ENCODE data around the gene MYO5B. TPM values are rescaled to one million over a fixed set of nuclear protein-coding genes. Genes with fewer than 3 reads are reported as not detected.
A peak's percentile ranks its signal among the peaks of the same experiment; 100 is the strongest.
"Not testable (repeated sequence)": the region's sequence is repeated elsewhere in the genome, so short reads cannot be mapped to it uniquely, and the experiment has no call there.

Gene MYO5B
- total RNA-seq = not detected

DNA sequence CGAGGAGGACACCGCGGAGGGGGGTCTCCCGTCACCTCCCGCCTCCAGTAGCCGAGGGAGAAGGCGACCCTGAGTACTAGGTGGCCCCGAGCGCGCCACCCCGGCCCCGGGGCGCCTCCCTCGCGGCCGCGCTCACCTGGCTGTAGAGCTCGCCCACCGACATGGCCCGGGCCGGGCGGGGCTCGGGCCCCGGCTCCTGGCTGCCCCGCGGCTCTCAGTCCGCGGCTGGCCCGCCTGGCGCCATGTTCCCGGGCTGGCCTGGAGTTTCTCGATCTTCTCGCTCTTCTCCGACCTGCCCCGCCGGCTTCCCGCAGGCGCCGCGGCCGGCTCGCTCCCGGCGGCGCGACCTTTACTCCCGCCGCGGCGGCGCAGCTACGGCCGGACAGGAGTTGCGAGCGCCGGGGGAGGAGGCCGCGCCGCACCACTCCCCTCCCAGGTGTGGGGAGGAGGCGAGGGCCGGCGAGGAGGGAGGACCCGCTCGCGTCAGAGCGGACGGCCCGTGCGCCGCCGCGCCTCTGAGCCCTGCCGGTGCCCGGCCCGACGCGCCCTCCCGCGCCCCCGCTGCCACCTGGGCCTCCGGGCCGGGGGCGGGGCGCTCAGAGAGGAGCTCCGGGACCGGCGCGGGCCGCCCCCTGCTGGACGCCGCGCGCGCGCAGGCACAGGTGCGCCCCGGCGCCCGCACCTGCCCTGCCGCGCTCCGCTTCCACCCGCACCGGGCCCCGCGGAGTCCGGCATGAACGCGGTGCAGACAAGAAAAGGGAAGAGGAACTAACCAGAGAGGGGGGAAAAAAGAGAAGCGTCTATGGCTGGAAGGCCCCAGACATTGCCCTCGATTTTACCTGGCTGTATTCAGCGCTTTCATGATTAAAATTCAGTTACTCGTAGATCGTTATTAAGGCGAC is at the start of gene MYO5B:
TSS of gene MYO5B (minus strand) at position 517 of the 902 bp plus-strand sequence. CDS start at position 163, 354 bp downstream.
- POLR2A ChIA-PET = no interaction called here
- DNase-seq (peak; percentile 75), ATAC-seq (ENCODE audit: low read depth) (peak; percentile 83)
- H3K36me3 Mint-ChIP-seq = no peaks in the 10 kb centered on the region
- no peaks in the 10 kb centered on the region for H3K9me3 Mint-ChIP-seq
- peak within 1 kb of the TSS; percentile 62 for H3K4me3 Mint-ChIP-seq
- H3K27me3 Mint-ChIP-seq = peaks cover 71% of the 10 kb centered on the region
- peaks cover 6% of the 10 kb centered on the region for H3K4me1 Mint-ChIP-seq
- no peak within 1 kb of the TSS for H3K27ac Mint-ChIP-seq

DNA sequence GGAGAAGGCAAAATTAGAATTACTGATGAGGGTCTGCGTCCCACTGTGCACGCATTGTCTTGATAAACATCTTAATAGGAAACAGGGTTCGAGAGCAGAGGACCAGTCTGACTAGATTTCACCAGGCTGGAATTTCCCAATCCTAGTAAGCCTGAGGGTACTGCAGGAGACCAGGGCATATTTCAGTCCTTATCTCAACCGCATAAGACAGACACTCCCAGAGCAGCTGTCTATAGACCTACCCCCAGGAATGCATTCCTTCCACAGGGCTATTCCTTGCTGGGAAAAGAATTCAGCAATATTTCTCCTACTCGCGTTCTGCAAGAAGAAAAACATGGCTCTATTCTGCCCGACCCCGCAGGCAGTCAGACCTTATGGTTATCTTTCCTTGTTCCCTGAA is 46.8 kb upstream of the MYO5B start:
- H3K4me1 Mint-ChIP-seq; POLR2A ChIA-PET; H3K4me3 Mint-ChIP-seq; H3K27ac Mint-ChIP-seq; H3K27me3 Mint-ChIP-seq; ATAC-seq (ENCODE audit: low read depth); DNase-seq; H3K36me3 Mint-ChIP-seq: not testable (repeated sequence)
- H3K9me3 Mint-ChIP-seq = peaks cover 11% of the 10 kb centered on the region

DNA sequence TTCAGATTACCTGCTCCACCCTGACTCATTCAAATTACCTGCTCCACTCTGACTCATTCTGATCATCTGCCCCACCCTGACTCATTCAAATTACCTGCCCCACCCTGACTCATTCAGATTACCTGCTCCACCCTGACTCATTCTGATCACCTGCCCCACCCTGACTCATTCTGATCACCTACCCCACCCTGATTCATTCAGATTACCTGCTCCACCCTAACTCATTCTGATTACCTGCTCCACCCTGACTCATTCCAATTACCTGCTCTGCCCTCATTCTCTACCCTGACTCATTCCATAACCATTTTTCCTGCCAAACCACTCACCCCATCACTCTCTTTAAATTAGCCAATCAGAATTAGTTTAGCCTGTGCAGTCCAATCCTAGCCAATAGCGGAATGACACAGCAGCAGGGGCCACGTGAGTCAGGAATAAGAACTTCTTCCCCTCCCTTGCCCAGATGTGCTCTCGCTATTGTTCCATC is 45.2 kb upstream of the MYO5B start:
- peaks cover 11% of the 10 kb centered on the region for H3K9me3 Mint-ChIP-seq
- H3K4me1 Mint-ChIP-seq = no peaks in the 10 kb centered on the region
- DNase-seq = no peak
- POLR2A ChIA-PET = no interaction called here
- peaks cover 3% of the 10 kb centered on the region for H3K27me3 Mint-ChIP-seq
- no peak overlapping the region for H3K27ac Mint-ChIP-seq
- H3K36me3 Mint-ChIP-seq = no peaks in the 10 kb centered on the region
- no peak overlapping the region for H3K4me3 Mint-ChIP-seq
- no peak for ATAC-seq (ENCODE audit: low read depth)

DNA sequence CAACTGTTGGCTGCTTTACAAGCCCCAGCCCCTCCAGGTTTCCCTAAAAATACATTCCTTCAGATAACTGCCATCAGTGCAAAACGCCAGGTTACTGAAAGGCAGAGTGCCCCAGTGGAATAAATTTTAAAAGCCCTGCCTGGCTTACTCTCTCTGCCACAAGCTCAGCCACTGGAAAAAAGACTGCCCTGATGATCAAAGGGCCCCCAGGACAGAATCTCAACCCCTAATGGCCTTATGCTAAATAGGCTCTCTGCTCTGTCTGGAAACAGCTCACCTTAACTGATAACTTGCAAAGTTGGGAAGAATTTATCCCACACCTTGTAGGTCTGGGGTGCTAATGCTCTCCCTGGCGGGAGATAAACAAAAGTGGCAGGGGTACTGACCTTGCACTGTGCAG is 37.5 kb upstream of the MYO5B start:
- no peaks in the 10 kb centered on the region for H3K36me3 Mint-ChIP-seq
- H3K27ac Mint-ChIP-seq = no peak overlapping the region
- peaks cover 3% of the 10 kb centered on the region for H3K27me3 Mint-ChIP-seq
- no peak for DNase-seq
- no peak for ATAC-seq (ENCODE audit: low read depth)
- H3K4me1 Mint-ChIP-seq = no peaks in the 10 kb centered on the region
- POLR2A ChIA-PET = no interaction called here
- no peak overlapping the region for H3K4me3 Mint-ChIP-seq
- no peaks in the 10 kb centered on the region for H3K9me3 Mint-ChIP-seq

DNA sequence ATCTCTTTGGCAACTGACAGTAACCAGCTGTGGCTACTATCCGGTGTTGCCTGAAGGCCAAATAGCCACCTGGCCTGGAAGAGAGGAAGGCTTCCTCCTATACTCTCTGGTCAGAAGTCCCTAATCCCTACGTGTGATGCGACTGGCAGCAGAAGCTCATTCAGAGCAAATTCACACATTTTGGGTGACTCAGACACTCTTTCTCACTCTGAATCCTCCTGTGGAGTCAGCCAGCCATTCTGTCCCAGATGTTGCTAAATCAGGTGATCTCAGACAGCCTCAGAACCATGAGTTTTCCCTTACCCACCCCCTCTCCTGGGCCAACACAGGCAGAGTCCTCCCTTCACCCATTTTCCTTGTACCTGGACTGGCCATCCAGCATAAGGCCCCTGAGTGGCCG is 36.7 kb upstream of the MYO5B start:
- Mint-ChIP-seq H3K27me3 (peaks cover 3% of the 10 kb centered on the region), H3K36me3 (no peaks in the 10 kb centered on the region), H3K4me3 (no peak overlapping the region), H3K9me3 (no peaks in the 10 kb centered on the region), H3K4me1 (no peaks in the 10 kb centered on the region), H3K27ac (no peak overlapping the region)
- DNase-seq = no peak
- POLR2A ChIA-PET = no interaction called here
- ATAC-seq (ENCODE audit: low read depth) = no peak

DNA sequence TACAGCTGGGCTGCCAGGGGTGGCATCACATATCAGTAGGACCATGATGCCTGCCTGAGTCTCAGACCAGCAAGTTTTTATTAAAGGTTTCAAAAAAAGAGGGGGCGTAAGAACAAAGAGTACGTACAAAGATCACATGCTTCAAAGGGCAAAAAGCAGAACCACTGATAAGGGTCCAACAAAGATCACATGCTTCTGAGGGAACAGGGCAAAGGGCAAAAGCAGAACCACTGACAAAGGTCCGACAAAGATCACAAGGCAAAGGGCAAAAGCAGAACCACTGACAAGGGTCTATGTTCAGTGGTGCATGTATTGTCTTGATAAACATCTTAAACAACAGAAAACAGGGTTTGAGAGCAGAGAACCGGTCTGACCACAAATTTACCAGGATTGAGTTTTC is 25.3 kb upstream of the MYO5B start:
- H3K36me3 Mint-ChIP-seq; H3K4me3 Mint-ChIP-seq; ATAC-seq (ENCODE audit: low read depth); POLR2A ChIA-PET; H3K27me3 Mint-ChIP-seq; H3K27ac Mint-ChIP-seq; H3K4me1 Mint-ChIP-seq; DNase-seq; H3K9me3 Mint-ChIP-seq: not testable (repeated sequence)

DNA sequence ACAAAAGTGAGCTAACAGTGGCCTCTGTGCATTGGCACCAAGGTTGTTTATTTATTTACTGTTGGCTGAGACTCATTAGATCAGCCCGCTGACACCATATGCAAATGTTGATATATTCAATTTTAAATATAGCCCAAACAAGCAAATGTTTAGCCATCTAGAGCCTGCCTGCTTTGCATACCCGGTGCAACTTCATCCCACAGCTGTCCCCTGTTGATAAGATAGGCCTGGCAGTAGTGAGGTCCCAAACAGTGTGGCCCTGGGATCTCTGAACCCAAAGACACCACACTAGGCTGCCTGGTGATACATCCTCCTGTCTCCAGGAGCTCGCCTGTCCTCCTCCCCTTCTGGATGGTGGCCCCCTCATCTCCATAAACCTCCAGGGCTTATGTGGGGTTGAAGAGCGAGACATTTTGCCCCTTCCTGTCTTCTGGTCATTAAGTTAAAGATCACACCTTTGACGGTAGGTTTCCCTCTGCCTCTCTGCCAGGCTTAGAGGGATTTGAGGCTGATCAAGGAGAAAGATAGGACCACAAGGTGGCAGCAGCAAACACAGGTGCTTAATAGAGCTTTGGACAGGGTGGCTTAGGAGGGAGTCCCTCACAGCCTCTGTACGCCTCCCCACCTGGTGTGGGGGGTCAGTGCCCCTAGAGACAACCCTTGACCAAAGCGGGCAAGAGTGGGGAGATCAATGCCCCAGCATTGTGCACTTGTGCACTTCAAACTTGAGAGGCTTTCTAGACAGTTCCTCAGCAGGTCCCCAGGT is 23.7 kb upstream of the MYO5B start:
- Mint-ChIP-seq H3K27me3 (peaks cover 4% of the 10 kb centered on the region), H3K36me3 (no peaks in the 10 kb centered on the region), H3K27ac (no peak overlapping the region), H3K9me3 (peaks cover 2% of the 10 kb centered on the region), H3K4me3 (no peak overlapping the region), H3K4me1 (no peaks in the 10 kb centered on the region)
- POLR2A ChIA-PET = no interaction called here
- ATAC-seq (ENCODE audit: low read depth) (peak; percentile 42), DNase-seq (peak; percentile 29)

DNA sequence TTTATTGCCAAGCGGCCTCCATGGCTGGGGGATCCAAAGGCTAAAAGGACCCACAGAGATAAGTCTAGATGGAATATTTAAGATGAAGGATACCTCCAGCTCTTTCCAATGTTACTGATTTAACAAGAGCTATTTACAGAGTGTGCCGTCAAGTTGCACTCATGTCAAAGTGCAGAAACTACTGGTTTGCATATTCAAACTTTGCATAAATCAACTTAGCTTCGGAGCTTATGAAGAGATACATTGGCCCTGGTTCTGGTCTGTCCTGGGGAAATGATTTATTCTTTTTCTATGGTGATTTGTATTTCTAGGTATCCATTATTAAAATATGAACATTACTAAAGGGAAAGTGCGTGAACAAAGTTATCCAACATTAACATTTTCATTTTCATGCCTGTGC is 14.4 kb upstream of the MYO5B start:
- Mint-ChIP-seq H3K27me3 (peaks cover 21% of the 10 kb centered on the region), H3K27ac (no peak overlapping the region), H3K4me1 (no peaks in the 10 kb centered on the region), H3K36me3 (no peaks in the 10 kb centered on the region), H3K9me3 (no peaks in the 10 kb centered on the region), H3K4me3 (no peak overlapping the region)
- POLR2A ChIA-PET = no interaction called here
- DNase-seq = no peak
- ATAC-seq (ENCODE audit: low read depth) = no peak

DNA sequence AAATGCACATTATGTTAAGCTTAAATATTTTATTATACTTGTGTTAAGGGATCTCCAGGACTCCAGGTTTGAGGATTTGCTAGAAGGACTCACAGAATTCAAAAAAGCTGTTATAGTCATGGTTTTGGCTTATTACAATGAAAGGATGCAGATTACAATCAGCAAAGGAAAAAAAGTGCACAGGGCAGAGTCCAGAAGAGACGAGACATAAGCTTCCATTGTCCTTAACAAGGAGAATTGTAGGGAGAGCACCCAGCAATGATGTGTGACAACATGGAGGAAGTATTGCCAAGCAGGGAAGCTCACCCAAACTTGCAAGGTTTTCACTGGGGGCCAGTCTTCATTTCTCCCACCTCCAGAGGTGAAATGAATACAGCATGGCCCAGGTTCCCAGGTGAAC is 12.8 kb upstream of the MYO5B start:
- no peaks in the 10 kb centered on the region for H3K9me3 Mint-ChIP-seq
- H3K27me3 Mint-ChIP-seq = peaks cover 36% of the 10 kb centered on the region
- POLR2A ChIA-PET = no interaction called here
- ATAC-seq (ENCODE audit: low read depth) (no peak), DNase-seq (no peak)
- H3K4me1 Mint-ChIP-seq = peaks cover 2% of the 10 kb centered on the region
- no peak overlapping the region for H3K27ac Mint-ChIP-seq
- no peaks in the 10 kb centered on the region for H3K36me3 Mint-ChIP-seq
- no peak overlapping the region for H3K4me3 Mint-ChIP-seq

DNA sequence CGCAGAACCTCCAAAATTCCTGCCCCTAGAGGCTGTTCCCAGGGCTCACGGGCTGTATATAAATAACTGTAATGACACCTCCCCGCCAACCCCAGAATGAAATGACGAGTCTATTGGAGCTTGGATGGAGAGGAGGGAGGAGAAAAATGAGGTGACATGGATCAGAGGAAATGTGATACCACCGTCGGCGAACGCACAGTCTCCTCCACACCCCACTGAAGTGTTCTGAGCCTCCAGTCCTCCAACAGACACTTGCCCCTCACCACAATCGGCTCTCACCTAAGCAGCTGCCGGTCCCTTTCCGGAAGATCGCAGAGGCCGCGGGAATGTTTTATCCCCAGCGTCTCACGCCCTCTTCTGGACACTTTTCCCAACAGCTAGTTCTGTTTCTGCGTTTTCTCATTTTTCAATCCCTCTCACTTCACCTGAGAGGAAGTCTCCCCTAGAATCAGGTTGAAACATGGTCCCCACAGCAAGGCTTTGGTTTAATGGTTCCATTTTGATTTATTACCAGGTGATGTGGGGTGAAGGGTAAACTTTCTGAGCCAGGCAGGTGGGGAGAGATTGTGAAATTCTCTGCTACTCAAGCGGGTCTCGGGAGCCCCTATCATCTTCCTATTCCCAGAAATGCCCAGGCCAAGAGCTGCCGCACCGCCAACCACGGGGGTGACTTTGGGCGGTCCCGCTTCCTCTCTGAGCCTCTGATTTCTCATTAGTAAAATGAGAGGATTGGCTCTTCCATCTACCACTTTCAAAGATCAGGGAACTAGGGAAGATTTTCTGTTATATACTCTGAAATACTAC is 9.1 kb upstream of the MYO5B start:
- Mint-ChIP-seq H3K36me3 (no peaks in the 10 kb centered on the region), H3K27me3 (peaks cover 52% of the 10 kb centered on the region), H3K4me3 (no peak overlapping the region), H3K27ac (no peak overlapping the region), H3K9me3 (peaks cover 2% of the 10 kb centered on the region), H3K4me1 (peaks cover 2% of the 10 kb centered on the region)
- ATAC-seq (ENCODE audit: low read depth) (peak; percentile 26), DNase-seq (no peak)
- POLR2A ChIA-PET = no interaction called here

DNA sequence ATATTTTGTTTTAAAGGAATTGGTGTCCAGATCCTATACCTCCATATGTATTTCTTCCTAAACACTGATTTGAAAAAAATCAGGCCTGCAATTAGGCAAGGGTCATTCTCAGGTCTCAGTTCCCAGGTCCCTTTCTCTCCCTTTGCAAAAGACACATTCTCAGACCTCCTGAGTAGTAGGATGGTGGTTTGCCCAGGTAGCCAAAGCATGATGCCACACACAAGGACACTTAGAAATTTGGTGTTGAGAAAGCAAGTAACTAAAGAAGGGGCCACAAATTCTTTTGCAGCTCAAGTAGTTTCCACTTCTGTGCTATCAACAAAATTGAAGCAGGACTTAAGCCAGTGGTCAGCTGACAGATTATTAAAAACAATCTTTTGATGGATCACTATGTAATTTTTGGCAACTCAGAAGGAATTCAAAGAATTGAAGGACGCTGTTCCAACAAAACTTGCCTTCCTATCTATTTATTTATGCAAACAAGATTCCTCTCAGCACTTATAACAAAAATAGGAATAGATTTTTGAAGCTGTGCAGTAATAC is 6.6 kb upstream of the MYO5B start:
- ATAC-seq (ENCODE audit: low read depth) = no peak
- POLR2A ChIA-PET = no interaction called here
- H3K36me3 Mint-ChIP-seq = no peaks in the 10 kb centered on the region
- peaks cover 2% of the 10 kb centered on the region for H3K9me3 Mint-ChIP-seq
- H3K4me3 Mint-ChIP-seq = no peak overlapping the region
- peaks cover 67% of the 10 kb centered on the region for H3K27me3 Mint-ChIP-seq
- no peak for DNase-seq
- no peak overlapping the region for H3K27ac Mint-ChIP-seq
- peaks cover 4% of the 10 kb centered on the region for H3K4me1 Mint-ChIP-seq

DNA sequence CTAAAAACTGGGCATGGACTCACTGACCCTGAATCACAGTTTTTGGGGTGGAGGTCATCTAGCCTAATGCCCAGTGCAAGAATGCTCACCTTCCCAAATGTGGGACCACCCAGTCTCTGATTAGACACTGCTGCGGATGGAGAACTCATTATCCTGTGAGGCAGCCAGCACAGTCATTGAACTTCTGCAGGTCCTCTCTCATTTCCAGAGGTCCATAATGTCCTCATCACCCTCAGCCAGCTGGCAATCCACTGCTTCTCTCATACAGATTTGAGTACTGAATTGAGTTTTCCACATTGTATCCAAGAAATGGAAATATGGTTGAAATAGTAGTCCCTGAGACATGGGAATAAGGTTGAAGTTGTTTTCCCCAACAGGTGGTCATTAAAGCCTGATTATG is 5.0 kb upstream of the MYO5B start:
- POLR2A ChIA-PET = no interaction called here
- Mint-ChIP-seq H3K36me3 (no peaks in the 10 kb centered on the region), H3K27me3 (peaks cover 68% of the 10 kb centered on the region), H3K4me3 (no peak overlapping the region), H3K27ac (no peak overlapping the region), H3K9me3 (peaks cover 2% of the 10 kb centered on the region), H3K4me1 (peaks cover 7% of the 10 kb centered on the region)
- DNase-seq (no peak), ATAC-seq (ENCODE audit: low read depth) (no peak)

DNA sequence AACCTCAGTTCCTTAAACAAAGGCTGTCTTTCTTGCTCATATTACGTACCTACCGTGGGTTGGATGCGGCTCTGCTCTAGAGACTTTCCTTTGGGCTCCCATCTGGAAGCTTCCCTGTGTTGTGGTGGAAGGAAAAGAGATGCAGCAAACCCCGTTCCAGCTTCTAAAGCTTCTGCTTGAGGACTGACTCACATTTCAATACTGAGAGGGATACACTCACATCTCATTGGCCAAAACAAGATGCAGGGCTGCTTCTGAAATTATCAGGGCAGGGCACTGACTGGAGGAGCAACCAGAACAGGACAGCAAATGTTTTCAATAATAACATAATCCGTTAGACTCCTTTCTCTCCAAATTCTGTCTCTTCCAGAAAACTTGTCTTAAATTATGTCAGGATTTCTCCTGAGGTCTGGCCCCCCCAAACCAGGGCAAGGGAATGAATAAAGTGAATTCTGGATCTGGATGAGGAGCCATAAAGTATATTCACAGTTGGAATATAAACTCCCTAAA is 4.5 kb upstream of the MYO5B start:
- no peaks in the 10 kb centered on the region for H3K36me3 Mint-ChIP-seq
- H3K9me3 Mint-ChIP-seq = peaks cover 2% of the 10 kb centered on the region
- H3K27me3 Mint-ChIP-seq = peaks cover 64% of the 10 kb centered on the region
- no peak for ATAC-seq (ENCODE audit: low read depth)
- H3K4me3 Mint-ChIP-seq = no peak overlapping the region
- H3K27ac Mint-ChIP-seq = no peak overlapping the region
- DNase-seq = no peak
- POLR2A ChIA-PET = no interaction called here
- peaks cover 7% of the 10 kb centered on the region for H3K4me1 Mint-ChIP-seq

Data from activated naive CD8-positive, alpha-beta T cell treated with anti-CD3 and anti-CD28 coated beads, Interleukin-2, amount 10 ng/mL, durations not matched to agents 7 days and 5 days (primary cell).